GM21723 (cell line): Measurements from ENCODE around the gene RNF223.
"Not testable (repeated sequence)": the region's sequence is repeated elsewhere in the genome, so short reads cannot be mapped to it uniquely, and the experiment has no call there.

ENCODE experiments used
- ATAC-seq: cut with Tn5 transposase; IDR thresholded peaks from one replicate; pipeline ENCODE4 v1.9.1; 2021; ENCODE audit warnings: mild to moderate bottlenecking, moderate library complexity; ENCODE audit not compliant: unreplicated experiment

RNF223 gene

GRCh38 chr1:1031659-1032235 lies 42.4 kb downstream of the RNF223 start:
- ATAC-seq: no peak

- not testable (repeated sequence) for ATAC-seq
Measured at GRCh38 chr1:1030867-1031658, 43.0 kb downstream of the RNF223 start.

- ATAC-seq: no peak
Measured at GRCh38 chr1:1027791-1028190, 46.3 kb downstream of the RNF223 start.

- no peak for ATAC-seq
Measured at GRCh38 chr1:1026599-1027413, 47.3 kb downstream of the RNF223 start.

GRCh38 chr1:1025730-1026129 lies 48.4 kb downstream of the RNF223 start:
- ATAC-seq: no peak

- ATAC-seq: no peak
Measured at GRCh38 chr1:1024771-1025699, 49.1 kb downstream of the RNF223 start.

- ATAC-seq: no peak
Measured at GRCh38 chr1:1024149-1024770, 49.8 kb downstream of the RNF223 start.

GRCh38 chr1:1023700-1024099 lies 50.4 kb downstream of the RNF223 start:
- no peak for ATAC-seq

- ATAC-seq: no peak
Measured at GRCh38 chr1:1022302-1023009, 51.6 kb downstream of the RNF223 start.

GRCh38 chr1:1021920-1022259 lies 52.2 kb downstream of the RNF223 start:
- no peak for ATAC-seq

- no peak for ATAC-seq
Measured at GRCh38 chr1:1021010-1021919, 52.8 kb downstream of the RNF223 start.
